Activated naive CD8-positive, alpha-beta T cell treated with anti-CD3 and anti-CD28 coated beads for 36 hours (primary cell): ENCODE measurements around the gene ANKRD13D. TPM values are rescaled to one million over a fixed set of nuclear protein-coding genes. Genes with fewer than 3 reads are reported as not detected.

Source experiments
- DNase-seq: peaks from one replicate; pipeline ENCODE4 v3.0.0; 2021
- H3K27ac Mint-ChIP-seq: one replicate; pipeline ENCODE4 v1.8.0; 2022; ENCODE audit warnings: mild to moderate bottlenecking, moderate library complexity, mixed read lengths
- H3K27me3 Mint-ChIP-seq: one replicate; pipeline ENCODE4 v1.8.0; 2022; ENCODE audit warnings: mild to moderate bottlenecking, mixed read lengths
- H3K36me3 Mint-ChIP-seq: one replicate; pipeline ENCODE4 v1.8.0; 2021; ENCODE audit warnings: mild to moderate bottlenecking, mixed read lengths
- H3K4me1 Mint-ChIP-seq: one replicate; pipeline ENCODE4 v1.8.0; 2021; ENCODE audit warnings: mixed read lengths
- H3K4me3 Mint-ChIP-seq: one replicate; pipeline ENCODE4 v1.8.0; 2022; ENCODE audit warnings: mild to moderate bottlenecking, moderate library complexity, mixed read lengths
- H3K9me3 Mint-ChIP-seq: one replicate; pipeline ENCODE4 v1.8.0; 2022; ENCODE audit warnings: mixed read lengths
- total RNA-seq, 2 experiments: library from RNA; stranded (reverse); gene quantifications; one replicate each; pipeline ENCODE4 v1.2.3, GENCODE V29; 2021

ANKRD13D gene
- total RNA-seq, result 10 to 100 TPM; 52.0 to 55.7 TPM

DNA sequence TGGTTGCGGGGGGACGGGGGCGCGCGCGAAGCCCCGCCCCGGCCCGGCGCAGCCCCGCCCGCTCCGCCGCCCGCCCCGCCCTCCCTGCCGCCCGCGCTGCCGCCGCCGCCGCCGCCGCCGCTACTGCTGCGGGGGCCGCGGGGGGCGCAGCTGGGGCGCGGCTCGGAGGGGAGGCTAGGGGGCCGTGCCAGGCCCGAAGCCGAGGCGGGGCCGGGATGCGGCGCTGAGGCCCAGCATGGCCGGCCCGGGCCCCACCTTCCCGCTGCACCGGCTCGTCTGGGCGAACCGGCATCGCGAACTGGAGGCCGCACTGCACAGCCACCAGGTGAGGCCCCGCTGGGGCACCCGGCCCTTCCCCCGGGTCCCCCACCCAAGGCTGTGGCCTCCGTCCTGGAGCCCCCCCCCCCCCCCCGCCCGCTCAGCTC, at the start of gene ANKRD13D:
Gene ANKRD13D, plus strand, starts transcription at position 78 of the 425 bp plus-strand sequence. Its CDS starts 158 bp downstream, at position 236.
- peaks cover 44% of the 10 kb centered on the region for H3K4me1 Mint-ChIP-seq
- H3K9me3 Mint-ChIP-seq, result no peaks in the 10 kb centered on the region
- DNase-seq, result no peak
- H3K27me3 Mint-ChIP-seq, result no peaks in the 10 kb centered on the region
- H3K4me3 Mint-ChIP-seq, result peak within 1 kb of the TSS; percentile 95
- peak within 1 kb of the TSS; percentile 97 for H3K27ac Mint-ChIP-seq
- peaks cover 42% of the 10 kb centered on the region for H3K36me3 Mint-ChIP-seq

DNA sequence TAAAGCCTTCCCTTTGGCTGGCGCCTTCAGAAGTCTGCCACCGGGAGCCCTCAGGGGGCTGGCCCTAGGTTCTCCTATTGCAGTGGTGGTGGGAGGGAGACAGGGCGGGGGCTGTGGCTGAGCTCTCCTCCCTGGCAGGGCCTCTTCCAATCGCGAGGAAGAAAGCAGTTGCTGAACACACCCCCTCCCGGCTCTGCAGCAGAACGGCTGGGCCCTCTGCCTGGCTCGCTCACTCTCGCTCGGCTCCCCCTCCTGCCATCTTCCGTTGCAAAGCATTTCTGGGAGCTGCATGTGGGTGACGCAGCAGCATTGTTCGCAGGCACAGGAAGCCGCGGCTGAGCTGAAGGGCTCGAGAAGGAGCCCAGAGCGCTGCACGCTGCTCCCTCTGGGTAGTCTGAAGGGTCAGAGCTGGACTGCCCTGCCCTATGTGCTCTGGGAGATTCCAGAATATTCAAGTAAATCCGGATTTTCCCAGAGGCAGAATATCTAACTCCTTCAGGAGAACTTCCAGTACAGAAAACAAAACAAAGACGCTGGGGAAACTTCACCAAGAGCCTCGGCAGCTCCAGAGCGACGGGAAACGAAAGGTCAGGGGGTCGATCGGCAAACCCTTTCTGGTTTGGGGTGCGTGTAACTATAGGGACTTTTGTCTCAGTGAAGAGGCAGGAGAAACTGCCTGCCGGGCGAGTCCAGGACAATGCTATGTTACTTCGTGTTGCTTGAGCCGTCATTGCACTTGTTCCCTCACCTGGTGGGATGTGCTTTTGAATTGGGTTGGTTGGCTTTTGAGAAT, 49.1 kb upstream of the ANKRD13D start:
- peaks cover 44% of the 10 kb centered on the region for H3K36me3 Mint-ChIP-seq
- H3K4me1 Mint-ChIP-seq, result peaks cover 38% of the 10 kb centered on the region
- no peaks in the 10 kb centered on the region for H3K27me3 Mint-ChIP-seq
- DNase-seq, result peak; percentile 97
- no peaks in the 10 kb centered on the region for H3K9me3 Mint-ChIP-seq
- peak overlapping the region; percentile 99 for H3K27ac Mint-ChIP-seq
- peak overlapping the region; percentile 98 for H3K4me3 Mint-ChIP-seq

DNA sequence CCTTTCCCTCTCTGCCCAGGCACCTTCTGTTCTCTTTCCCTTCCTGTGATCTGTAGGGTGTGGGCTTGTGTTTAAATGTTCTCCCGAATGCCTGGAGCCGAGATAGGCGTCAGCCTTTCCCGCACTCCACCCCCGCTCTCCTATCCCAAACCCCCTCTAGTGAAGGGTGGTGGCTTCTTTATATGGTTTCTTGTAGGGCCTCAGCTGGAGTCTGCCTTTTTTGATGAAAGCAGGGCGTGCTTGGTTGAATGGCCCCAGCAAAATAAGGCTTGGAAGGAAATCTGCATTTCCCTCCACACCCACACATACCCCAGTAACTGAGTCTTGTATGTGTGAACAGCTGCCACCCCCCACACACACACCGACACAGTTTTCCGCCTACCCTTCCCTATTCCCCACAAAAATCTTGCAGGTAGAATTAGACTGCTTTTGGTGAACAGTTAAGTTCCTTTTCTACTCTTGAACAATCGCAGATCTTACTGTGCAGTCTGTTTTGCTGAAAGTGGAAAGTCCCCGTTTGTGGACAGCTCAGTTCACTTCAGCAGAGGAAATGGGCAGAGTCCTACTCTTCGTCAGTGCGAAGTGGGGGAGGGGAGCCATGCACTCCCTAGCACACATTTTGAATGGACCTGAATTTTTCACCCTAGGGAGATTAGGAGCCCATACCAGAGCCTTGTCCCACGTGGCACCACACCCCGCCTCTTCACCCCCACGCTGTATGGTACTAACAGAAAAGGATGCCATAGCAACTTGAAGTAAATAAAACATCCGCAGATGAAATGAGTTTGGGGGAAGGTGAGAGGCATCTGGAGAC, 48.3 kb upstream of the ANKRD13D start:
- H3K27ac Mint-ChIP-seq, result peak overlapping the region; percentile 99
- H3K4me1 Mint-ChIP-seq, result peaks cover 40% of the 10 kb centered on the region
- H3K9me3 Mint-ChIP-seq, result no peaks in the 10 kb centered on the region
- peak; percentile 83 for DNase-seq
- no peaks in the 10 kb centered on the region for H3K27me3 Mint-ChIP-seq
- peak overlapping the region; percentile 98 for H3K4me3 Mint-ChIP-seq
- peaks cover 51% of the 10 kb centered on the region for H3K36me3 Mint-ChIP-seq

DNA sequence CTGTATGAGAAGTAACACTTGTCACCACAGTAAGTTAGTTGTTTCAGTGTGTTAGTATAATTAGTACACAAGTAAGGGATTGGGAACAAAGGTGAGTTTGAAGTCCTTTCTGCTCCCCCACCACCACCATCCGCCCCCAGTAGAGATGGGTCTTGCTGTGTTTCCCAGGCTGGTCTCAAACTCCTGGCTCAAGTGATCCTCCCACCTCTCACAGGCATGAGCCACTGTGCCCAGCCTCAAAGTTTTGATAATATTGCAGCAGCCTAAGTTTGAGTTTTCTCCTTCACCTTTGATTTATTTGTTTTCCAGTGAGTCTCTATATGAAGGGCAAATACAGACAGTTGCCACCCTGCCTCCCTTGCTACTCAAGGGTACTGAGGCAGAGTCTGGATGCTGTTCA, 46.6 kb upstream of the ANKRD13D start:
- peak overlapping the region; percentile 68 for H3K27ac Mint-ChIP-seq
- no peaks in the 10 kb centered on the region for H3K27me3 Mint-ChIP-seq
- H3K4me3 Mint-ChIP-seq, result peak overlapping the region; percentile 98
- H3K4me1 Mint-ChIP-seq, result peaks cover 38% of the 10 kb centered on the region
- DNase-seq, result no peak
- no peaks in the 10 kb centered on the region for H3K9me3 Mint-ChIP-seq
- peaks cover 60% of the 10 kb centered on the region for H3K36me3 Mint-ChIP-seq

- peak overlapping the region; percentile 98 for H3K4me3 Mint-ChIP-seq
- H3K9me3 Mint-ChIP-seq, result no peaks in the 10 kb centered on the region
- H3K36me3 Mint-ChIP-seq, result peaks cover 63% of the 10 kb centered on the region
- peak overlapping the region; percentile 68 for H3K27ac Mint-ChIP-seq
- no peaks in the 10 kb centered on the region for H3K27me3 Mint-ChIP-seq
- DNase-seq, result no peak
- H3K4me1 Mint-ChIP-seq, result peaks cover 39% of the 10 kb centered on the region
Measured at GRCh38 chr11:67243051-67243450, 46.1 kb upstream of the ANKRD13D start.

- no peak for DNase-seq
- no peak overlapping the region for H3K4me3 Mint-ChIP-seq
- peaks cover 76% of the 10 kb centered on the region for H3K36me3 Mint-ChIP-seq
- peaks cover 27% of the 10 kb centered on the region for H3K4me1 Mint-ChIP-seq
- H3K27me3 Mint-ChIP-seq, result no peaks in the 10 kb centered on the region
- H3K9me3 Mint-ChIP-seq, result no peaks in the 10 kb centered on the region
- peak overlapping the region; percentile 22 for H3K27ac Mint-ChIP-seq
Measured at GRCh38 chr11:67245046-67245445, 44.1 kb upstream of the ANKRD13D start.

- H3K9me3 Mint-ChIP-seq, result no peaks in the 10 kb centered on the region
- H3K4me1 Mint-ChIP-seq, result peaks cover 33% of the 10 kb centered on the region
- H3K4me3 Mint-ChIP-seq, result no peak overlapping the region
- H3K36me3 Mint-ChIP-seq, result peaks cover 59% of the 10 kb centered on the region
- peak overlapping the region; percentile 25 for H3K27ac Mint-ChIP-seq
- H3K27me3 Mint-ChIP-seq, result no peaks in the 10 kb centered on the region
- no peak for DNase-seq
Measured at GRCh38 chr11:67247946-67248550, 41.1 kb upstream of the ANKRD13D start.

DNA sequence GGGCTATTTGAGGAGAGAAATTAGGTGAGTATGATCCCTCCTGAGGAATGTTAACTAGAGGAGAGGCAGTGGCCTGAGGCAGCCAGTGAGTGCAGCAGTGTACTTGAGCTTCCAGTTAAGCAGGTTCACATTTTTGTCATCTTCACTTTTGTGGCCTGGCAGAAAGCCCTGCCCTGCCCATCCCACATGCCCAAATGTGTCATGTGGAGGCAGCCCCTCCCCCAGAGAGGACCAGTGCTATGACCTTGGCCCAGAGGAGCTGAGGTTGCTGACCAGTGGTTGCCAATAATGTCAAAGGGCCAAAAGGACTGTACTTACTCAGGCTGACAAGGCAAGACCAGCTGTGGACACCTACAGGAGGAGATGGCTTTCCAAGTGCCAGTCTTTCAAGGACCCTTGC, 40.5 kb upstream of the ANKRD13D start:
- Mint-ChIP-seq H3K27ac (peak overlapping the region; percentile 54), H3K4me1 (peaks cover 34% of the 10 kb centered on the region)
- no peak for DNase-seq

GRCh38 chr11:67250059-67251043, 38.8 kb upstream of the ANKRD13D start:
- DNase-seq, result no peak
- H3K27me3 Mint-ChIP-seq, result no peaks in the 10 kb centered on the region
- no peak overlapping the region for H3K4me3 Mint-ChIP-seq
- H3K36me3 Mint-ChIP-seq, result peaks cover 58% of the 10 kb centered on the region
- no peaks in the 10 kb centered on the region for H3K9me3 Mint-ChIP-seq
- H3K27ac Mint-ChIP-seq, result peak overlapping the region; percentile 6
- peaks cover 29% of the 10 kb centered on the region for H3K4me1 Mint-ChIP-seq

More for the DNA sequence above, 40.5 kb upstream of the ANKRD13D start:
- Mint-ChIP-seq H3K27me3 (no peaks in the 10 kb centered on the region), H3K4me3 (no peak overlapping the region), H3K36me3 (peaks cover 60% of the 10 kb centered on the region), H3K9me3 (no peaks in the 10 kb centered on the region)

DNA sequence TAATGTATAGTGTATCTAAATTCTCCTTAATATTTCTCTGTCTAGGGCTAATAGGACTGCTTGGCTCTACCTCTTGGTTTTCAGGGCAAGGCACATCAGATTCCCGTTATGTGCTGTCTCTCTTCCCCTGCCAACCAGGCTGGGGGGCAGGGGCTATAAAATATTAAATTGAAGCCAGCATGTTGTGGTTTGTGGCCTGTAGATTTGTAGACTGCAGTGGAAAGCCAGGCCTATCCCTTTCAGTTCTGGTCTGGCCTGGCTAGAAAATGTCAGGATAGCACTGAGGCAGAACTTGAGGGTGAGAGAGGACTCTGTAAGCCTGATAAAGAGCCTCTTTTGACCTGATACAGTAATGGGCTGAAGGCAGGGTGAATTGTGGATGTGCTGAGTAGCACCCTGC, 37.3 kb upstream of the ANKRD13D start:
- H3K27ac Mint-ChIP-seq, result peak overlapping the region; percentile 35

GRCh38 chr11:67252831-67253239, 36.3 kb upstream of the ANKRD13D start:
- peaks cover 53% of the 10 kb centered on the region for H3K36me3 Mint-ChIP-seq
- no peaks in the 10 kb centered on the region for H3K27me3 Mint-ChIP-seq
- no peak overlapping the region for H3K4me3 Mint-ChIP-seq
- no peak for DNase-seq
- peaks cover 29% of the 10 kb centered on the region for H3K4me1 Mint-ChIP-seq
- H3K27ac Mint-ChIP-seq, result no peak overlapping the region
- H3K9me3 Mint-ChIP-seq, result no peaks in the 10 kb centered on the region

More for the DNA sequence above, 37.3 kb upstream of the ANKRD13D start:
- Mint-ChIP-seq H3K4me1 (peaks cover 29% of the 10 kb centered on the region), H3K27me3 (no peaks in the 10 kb centered on the region), H3K4me3 (no peak overlapping the region), H3K36me3 (peaks cover 54% of the 10 kb centered on the region), H3K9me3 (no peaks in the 10 kb centered on the region)
- no peak for DNase-seq

DNA sequence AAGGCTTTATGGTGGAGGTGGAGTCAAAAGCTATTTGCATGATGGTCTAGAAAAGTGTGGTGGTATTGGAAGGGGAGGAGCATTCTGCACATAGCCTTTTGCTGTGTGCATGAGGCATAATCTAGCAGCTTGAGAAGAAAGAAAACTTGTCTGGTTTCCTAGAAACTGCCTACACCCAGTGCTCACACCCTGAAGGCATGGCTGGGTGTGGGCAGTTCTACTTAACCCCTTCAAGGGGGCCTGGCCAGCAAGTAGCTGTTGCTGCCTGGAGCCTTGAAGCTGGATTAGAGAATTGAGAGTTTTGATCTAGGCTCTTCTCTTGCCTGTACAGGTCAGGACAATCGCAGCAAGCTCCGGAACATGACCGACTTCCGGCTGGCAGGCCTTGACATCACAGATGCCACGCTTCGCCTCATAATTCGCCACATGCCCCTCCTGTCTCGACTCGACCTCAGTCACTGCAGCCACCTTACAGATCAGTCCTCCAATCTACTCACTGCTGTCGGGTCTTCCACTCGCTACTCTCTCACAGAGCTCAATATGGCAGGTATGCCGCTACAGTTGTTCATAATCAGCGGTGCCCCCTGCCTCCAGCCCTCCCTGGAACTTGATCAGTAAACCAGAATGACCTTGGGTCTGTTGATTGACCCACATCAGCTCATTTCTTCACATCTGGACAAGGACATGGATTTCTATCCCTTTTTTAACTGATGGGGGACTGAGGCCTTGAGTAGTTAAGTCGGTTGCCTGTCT, 35.1 kb upstream of the ANKRD13D start:
- peak overlapping the region; percentile 66 for H3K27ac Mint-ChIP-seq
- peaks cover 26% of the 10 kb centered on the region for H3K4me1 Mint-ChIP-seq
- no peaks in the 10 kb centered on the region for H3K9me3 Mint-ChIP-seq
- no peak overlapping the region for H3K4me3 Mint-ChIP-seq
- H3K27me3 Mint-ChIP-seq, result no peaks in the 10 kb centered on the region
- no peak for DNase-seq
- H3K36me3 Mint-ChIP-seq, result peaks cover 44% of the 10 kb centered on the region

- no peak overlapping the region for H3K4me3 Mint-ChIP-seq
- no peaks in the 10 kb centered on the region for H3K9me3 Mint-ChIP-seq
- peak overlapping the region; percentile 66 for H3K27ac Mint-ChIP-seq
- no peak for DNase-seq
- peaks cover 26% of the 10 kb centered on the region for H3K4me1 Mint-ChIP-seq
- no peaks in the 10 kb centered on the region for H3K27me3 Mint-ChIP-seq
- peaks cover 37% of the 10 kb centered on the region for H3K36me3 Mint-ChIP-seq
Measured at GRCh38 chr11:67254798-67255197, 34.3 kb upstream of the ANKRD13D start.
